Activated CD8-positive, alpha-beta memory T cell treated with anti-CD3 and anti-CD28 coated beads, Interleukin-2, amount 10 ng/mL, durations not matched to agents 7 days and 5 days (primary cell): ENCODE results near the gene RS1. TPM values are rescaled to one million over a fixed set of nuclear protein-coding genes. Genes with fewer than 3 reads are reported as not detected.

Experiments used
- ATAC-seq: fragments of 150-1000 bp; cut with Tn5 transposase; one replicate; pipeline ENCODE4 v1.10.0; 2021; ENCODE audit warnings: moderate library complexity
- CTCF ChIA-PET: fragments of 350-600 bp; sonication (Branson Sonifier 250); formaldehyde crosslinking; loops from one replicate; lab custom pipeline; 2021; ENCODE audit warnings: antibody characterized with exemption; lab: Charles Lee
- DNase-seq: peaks from one replicate; pipeline ENCODE4 v3.0.0-alpha.2; 2020
- H3K27ac Mint-ChIP-seq: one replicate; pipeline ENCODE4 v1.8.0; 2021; ENCODE audit warnings: mild to moderate bottlenecking, mixed read lengths
- H3K27me3 Mint-ChIP-seq: one replicate; pipeline ENCODE4 v1.8.0; 2021; ENCODE audit warnings: mixed read lengths
- H3K36me3 Mint-ChIP-seq: one replicate; pipeline ENCODE4 v1.8.0; 2021; ENCODE audit warnings: mild to moderate bottlenecking, mixed read lengths
- H3K4me1 Mint-ChIP-seq: one replicate; pipeline ENCODE4 v1.8.0; 2021; ENCODE audit warnings: mixed read lengths
- H3K4me3 Mint-ChIP-seq: one replicate; pipeline ENCODE4 v1.8.0; 2021; ENCODE audit warnings: mild to moderate bottlenecking, moderate library complexity, mixed read lengths
- H3K9me3 Mint-ChIP-seq: one replicate; pipeline ENCODE4 v1.8.0; 2022; ENCODE audit warnings: low read depth, mixed read lengths
- total RNA-seq, 2 experiments: library from RNA; stranded (reverse); gene quantifications; one replicate each; pipeline ENCODE4 v1.2.3, GENCODE V29; 2021

The RS1 gene
- total RNA-seq, 2 experiments from 2014 or later, result not detected

DNA sequence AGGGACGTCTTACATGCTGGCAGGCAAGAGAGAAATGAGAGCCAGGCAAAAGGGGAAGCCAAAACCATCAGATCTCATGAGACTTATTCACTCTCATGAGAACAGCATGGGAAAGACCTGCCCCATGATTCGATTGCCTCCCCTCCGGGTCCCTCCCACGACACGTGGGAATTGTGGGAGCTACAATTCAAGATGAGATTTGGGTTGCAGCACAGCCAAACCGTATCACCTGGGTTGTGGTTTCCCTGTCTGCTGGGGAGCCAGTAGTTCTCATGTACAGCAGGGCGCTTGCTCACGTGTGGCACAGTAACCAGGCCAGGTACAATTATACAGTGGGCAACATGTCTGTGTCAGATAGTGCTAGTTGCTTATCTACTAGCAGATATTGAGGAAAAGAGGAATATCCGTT is 11.1 kb upstream of the RS1 start:
- Mint-ChIP-seq H3K4me3 (no peak overlapping the region), H3K27ac (no peak overlapping the region), H3K4me1 (no peaks in the 10 kb centered on the region), H3K9me3 (no peaks in the 10 kb centered on the region), H3K36me3 (no peaks in the 10 kb centered on the region), H3K27me3 (no peaks in the 10 kb centered on the region)
- no peak for DNase-seq
- CTCF ChIA-PET, result no interaction called here
- no peak for ATAC-seq

DNA sequence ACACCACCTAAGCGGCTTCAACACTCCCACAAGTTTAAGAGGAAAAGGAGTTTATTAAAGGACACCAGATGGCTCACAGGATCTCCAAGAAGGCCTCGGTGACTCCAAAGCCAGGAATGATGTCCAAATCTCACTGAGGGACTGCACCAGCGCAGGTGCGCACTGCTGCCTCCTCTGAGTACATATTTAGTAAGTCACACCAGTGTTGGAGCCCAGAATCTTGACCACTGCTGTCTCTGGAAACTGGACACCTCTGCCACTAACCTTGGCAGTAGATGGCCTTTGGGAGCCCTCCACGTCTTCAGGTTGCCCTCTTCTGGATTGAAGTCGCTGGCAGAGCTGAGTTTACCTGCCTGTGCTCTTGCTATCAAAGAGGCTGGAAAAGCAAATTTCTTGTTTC is 10.1 kb upstream of the RS1 start:
- Mint-ChIP-seq H3K4me3 (no peak overlapping the region), H3K4me1 (peaks cover 3% of the 10 kb centered on the region), H3K27ac (no peak overlapping the region), H3K36me3 (no peaks in the 10 kb centered on the region), H3K27me3 (no peaks in the 10 kb centered on the region), H3K9me3 (no peaks in the 10 kb centered on the region)
- no peak for ATAC-seq
- no peak for DNase-seq
- CTCF ChIA-PET, result no interaction called here

DNA sequence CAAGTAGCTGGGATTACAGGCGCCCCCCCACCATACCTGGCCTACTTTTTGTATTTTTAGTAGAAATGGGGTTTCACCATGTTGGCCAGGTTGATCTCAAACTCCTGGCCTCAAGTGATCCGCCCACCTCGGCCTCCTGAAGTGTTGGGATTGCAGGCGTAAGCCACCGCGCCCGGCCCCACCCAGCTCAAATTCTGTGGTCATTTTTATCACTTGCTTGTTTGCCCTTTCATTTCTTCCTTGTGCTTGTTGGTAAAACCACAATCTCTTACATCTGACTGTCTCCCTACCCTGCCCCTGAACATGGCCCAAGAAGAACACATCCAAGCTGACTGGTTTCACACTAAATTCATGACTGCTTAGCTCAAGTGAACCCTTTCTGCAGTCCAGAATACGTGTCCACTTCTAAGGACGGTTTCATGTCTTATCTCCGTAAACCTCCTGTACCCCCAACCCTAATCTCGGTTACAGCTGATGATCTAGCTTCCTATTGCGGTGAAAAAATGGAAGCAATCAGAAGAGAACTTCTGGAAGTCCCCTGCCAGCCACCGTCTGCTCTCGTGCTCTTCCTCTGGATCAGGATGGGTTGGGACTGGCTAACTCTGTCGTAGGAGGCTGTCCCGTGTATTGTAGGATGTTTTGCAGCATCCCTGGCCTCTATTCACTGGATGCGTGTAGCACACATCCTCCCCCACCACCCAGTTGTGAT is 5.4 kb upstream of the RS1 start:
- Mint-ChIP-seq H3K27ac (no peak overlapping the region), H3K9me3 (no peaks in the 10 kb centered on the region), H3K27me3 (no peaks in the 10 kb centered on the region), H3K4me3 (no peak overlapping the region), H3K36me3 (no peaks in the 10 kb centered on the region), H3K4me1 (peaks cover 8% of the 10 kb centered on the region)
- CTCF ChIA-PET, result no interaction called here
- DNase-seq (no peak), ATAC-seq (no peak)

DNA sequence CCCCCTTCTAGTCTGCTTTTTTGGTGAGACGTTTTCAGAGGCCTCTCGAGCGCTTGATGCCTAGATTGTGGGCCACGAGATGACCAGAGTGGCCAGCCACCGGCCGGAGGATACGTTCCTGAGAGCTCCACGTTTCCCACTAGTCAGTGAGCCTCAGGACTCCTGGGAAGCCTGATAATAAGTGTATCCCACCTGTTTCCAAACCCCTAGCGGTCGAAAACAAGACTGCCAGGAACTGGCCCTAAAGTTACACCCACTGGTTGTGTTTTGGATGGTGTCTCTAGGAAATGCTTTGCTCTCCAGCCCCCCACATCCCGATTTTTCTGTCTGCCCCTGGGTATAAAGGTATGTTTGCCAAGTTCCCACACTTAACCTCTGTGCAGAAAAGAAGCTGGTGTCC is 4.6 kb upstream of the RS1 start:
- CTCF ChIA-PET, result no interaction called here
- H3K36me3 Mint-ChIP-seq, result no peaks in the 10 kb centered on the region
- H3K9me3 Mint-ChIP-seq, result no peaks in the 10 kb centered on the region
- ATAC-seq (no peak), DNase-seq (no peak)
- no peaks in the 10 kb centered on the region for H3K27me3 Mint-ChIP-seq
- no peak overlapping the region for H3K27ac Mint-ChIP-seq
- H3K4me3 Mint-ChIP-seq, result no peak overlapping the region
- H3K4me1 Mint-ChIP-seq, result peaks cover 8% of the 10 kb centered on the region

DNA sequence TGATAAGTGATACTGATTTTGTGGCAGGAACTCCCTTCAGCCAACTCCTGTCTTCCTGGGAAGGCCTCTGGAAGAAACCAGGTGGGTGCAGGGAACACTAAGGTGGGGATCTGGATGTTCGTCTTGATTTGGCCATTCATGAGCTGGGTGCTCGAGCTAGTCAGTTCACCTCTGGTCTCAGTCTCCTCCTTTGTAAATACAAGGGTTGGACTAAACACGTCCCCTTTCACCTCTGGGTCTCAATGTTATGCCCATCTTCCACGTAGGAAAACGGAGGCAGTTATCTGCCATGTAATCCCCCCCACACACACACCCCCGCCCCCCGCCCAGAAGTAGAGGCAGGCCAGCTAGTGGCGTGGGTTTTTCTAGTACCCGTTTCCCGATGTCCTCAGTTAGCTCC is 4.1 kb upstream of the RS1 start:
- CTCF ChIA-PET, result no interaction called here
- H3K4me3 Mint-ChIP-seq, result no peak overlapping the region

DNA sequence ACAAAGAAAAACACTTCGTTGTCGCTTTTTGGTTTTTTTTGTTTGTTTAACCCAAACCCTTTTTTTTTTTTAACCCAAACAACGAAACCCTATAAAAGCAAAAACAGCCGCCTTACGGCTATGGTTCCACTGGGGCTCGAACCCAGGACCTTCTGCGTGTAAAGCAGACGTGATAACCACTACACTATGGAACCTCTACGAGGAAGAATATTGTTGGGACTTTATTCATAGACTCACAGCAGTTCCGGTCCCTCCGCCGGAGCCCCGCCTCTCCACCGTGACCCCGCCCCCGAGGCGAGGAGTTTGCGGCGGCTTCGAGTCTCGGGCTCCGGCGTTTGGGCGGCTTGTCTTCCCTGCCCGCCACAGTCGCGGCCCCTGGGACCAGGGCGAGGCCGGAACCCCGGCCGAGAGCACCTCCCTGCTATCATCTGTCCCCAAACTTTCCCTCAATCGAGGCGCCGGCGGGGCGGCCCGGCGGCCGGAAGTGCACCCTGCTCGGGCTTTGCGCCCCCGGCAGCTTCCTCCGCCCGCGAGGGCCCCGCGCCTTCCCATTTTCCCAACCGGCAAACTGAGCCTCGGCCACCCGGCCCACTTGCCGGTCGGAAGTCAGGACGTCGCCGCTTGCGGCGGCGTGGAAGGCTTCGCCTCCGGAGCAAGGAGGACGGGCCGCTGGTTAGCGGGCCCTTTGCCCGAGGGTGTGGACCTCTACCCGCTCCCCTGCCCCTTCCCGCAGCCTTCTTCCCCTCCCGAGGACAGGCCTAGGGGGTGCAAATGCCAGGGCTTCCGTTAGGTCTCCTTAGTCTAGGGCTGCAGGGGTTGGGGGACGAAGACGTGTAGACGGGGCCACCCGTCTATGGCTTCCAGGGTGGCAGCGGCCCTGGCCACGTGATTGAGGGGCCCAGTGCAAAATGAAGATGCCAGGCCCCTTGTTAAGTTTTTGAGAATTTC is 3.2 kb upstream of the RS1 start:
- CTCF ChIA-PET, result no interaction called here

More for the DNA sequence above, 4.1 kb upstream of the RS1 start:
- H3K27ac Mint-ChIP-seq, result no peak overlapping the region
- H3K4me1 Mint-ChIP-seq, result peaks cover 8% of the 10 kb centered on the region
- no peak for DNase-seq
- ATAC-seq, result no peak
- H3K9me3 Mint-ChIP-seq, result no peaks in the 10 kb centered on the region
- H3K27me3 Mint-ChIP-seq, result no peaks in the 10 kb centered on the region
- no peaks in the 10 kb centered on the region for H3K36me3 Mint-ChIP-seq

DNA sequence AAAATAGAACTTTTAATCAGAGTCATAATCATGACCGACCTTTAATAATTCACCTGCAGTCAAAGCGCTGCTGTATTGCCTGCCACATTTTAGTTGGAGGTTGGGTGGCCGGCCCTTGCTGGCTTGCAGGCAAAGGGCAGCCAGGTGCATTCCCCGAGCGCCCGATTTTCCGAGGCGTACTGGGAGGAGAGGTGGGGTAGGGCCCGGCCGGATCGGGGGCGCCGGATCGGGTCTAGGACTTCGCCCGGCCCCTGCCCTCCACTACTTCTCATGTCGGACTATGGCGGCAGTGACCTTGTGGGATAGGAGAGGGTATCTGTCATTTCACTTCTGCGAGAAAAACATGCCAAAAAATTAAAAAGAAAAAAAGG is 2.5 kb upstream of the RS1 start:
- DNase-seq (peak; percentile 43), ATAC-seq (peak; percentile 29)
- H3K27ac Mint-ChIP-seq, result peak overlapping the region; percentile 74
- peaks cover 8% of the 10 kb centered on the region for H3K4me1 Mint-ChIP-seq
- CTCF ChIA-PET, result no interaction called here
- H3K9me3 Mint-ChIP-seq, result no peaks in the 10 kb centered on the region
- H3K4me3 Mint-ChIP-seq, result peak overlapping the region; percentile 66
- no peaks in the 10 kb centered on the region for H3K36me3 Mint-ChIP-seq
- no peaks in the 10 kb centered on the region for H3K27me3 Mint-ChIP-seq

More for the DNA sequence above, 3.2 kb upstream of the RS1 start:
- no peaks in the 10 kb centered on the region for H3K27me3 Mint-ChIP-seq
- peak; percentile 79 for DNase-seq
- H3K4me3 Mint-ChIP-seq, result peak overlapping the region; percentile 66
- H3K27ac Mint-ChIP-seq, result peak overlapping the region; percentile 74
- peak; percentile 89 for ATAC-seq
- H3K36me3 Mint-ChIP-seq, result no peaks in the 10 kb centered on the region
- no peaks in the 10 kb centered on the region for H3K9me3 Mint-ChIP-seq
- peaks cover 8% of the 10 kb centered on the region for H3K4me1 Mint-ChIP-seq

DNA sequence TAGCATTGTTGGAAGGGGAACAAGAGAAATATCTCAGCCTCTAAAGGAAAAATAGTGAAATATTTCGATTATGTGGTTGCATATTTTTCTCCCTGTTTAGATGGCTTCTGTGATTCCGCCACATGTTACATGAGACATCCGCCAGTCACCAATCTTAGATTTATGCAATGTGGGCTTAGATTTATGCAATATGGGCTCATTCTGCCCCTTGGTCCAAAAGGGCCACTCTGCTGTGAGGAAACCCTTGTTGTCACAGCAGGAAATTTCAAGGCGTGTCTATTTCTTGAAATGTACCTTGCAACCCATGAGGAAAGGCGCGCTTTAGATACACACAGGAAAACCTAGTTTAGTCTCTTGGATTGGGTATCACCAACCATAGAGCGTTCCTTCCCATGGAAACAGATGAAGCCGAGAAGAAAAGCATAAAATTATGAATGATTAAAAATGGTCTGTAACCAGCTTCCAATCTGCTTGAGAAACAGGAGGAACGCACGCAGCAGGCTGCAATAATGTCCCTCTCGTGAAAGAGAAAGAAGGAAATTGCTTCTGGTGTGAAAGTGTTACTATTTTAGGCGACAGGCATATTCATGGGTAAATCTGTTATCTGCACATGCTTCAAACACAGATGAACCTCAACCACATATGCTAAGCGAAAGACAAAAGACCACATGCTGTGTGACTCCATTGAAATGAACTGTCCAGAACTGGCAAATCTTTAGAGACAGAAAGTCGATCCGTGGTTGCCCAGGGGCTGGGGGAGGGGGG is 3.7 kb downstream of the RS1 start:
- no peak for ATAC-seq
- H3K27ac Mint-ChIP-seq, result no peak overlapping the region
- no peak overlapping the region for H3K4me3 Mint-ChIP-seq

DNA sequence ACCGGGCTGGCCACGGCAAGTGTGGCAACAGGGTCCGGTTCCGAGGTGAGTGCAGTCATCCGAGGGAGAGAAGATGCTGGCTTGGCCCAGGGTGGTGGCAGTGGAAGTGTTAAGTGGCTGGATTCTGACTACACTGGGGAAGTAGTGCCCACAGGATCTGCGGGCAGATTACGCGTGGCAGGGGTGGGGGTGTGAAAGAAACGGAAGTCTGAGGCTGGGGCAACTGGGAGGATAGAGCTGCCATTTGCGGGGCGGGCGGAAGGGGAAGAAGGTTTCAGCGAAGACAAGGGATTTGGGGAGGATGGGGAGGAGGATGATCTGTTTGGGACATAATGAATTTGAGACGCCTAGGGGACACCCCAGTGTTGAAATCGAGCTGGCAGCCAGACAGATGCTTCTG is 5.3 kb downstream of the RS1 start:
- Mint-ChIP-seq H3K27ac (no peak overlapping the region), H3K4me3 (no peak overlapping the region), H3K27me3 (no peaks in the 10 kb centered on the region), H3K9me3 (peaks cover 2% of the 10 kb centered on the region), H3K36me3 (no peaks in the 10 kb centered on the region), H3K4me1 (peaks cover 3% of the 10 kb centered on the region)
- CTCF ChIA-PET, result no interaction called here
- no peak for DNase-seq
- ATAC-seq, result no peak

More for the DNA sequence above, 3.7 kb downstream of the RS1 start:
- Mint-ChIP-seq H3K27me3 (no peaks in the 10 kb centered on the region), H3K9me3 (peaks cover 2% of the 10 kb centered on the region), H3K36me3 (no peaks in the 10 kb centered on the region), H3K4me1 (peaks cover 3% of the 10 kb centered on the region)
- DNase-seq, result no peak
- CTCF ChIA-PET, result no interaction called here

DNA sequence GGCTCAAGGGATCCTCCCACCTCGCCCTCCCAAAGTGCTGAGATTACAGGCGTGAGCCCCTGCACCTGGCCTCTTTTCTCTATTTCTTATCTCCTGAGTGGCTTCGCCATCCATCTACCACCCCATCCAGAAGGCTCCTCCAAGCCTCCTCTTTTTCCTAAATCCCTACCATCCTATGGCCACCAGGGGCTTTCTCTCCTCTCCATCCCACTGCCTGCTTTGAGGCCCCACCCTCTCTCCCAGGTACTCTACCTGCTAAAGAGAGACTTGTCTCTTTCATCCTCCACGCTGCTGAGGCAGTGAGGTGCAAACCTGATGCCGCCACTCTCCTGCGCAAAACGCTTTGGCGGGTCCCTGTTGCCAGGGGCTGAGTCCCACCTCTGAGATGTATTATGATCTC is 7.0 kb downstream of the RS1 start:
- Mint-ChIP-seq H3K9me3 (peaks cover 2% of the 10 kb centered on the region), H3K27me3 (no peaks in the 10 kb centered on the region), H3K4me1 (peaks cover 3% of the 10 kb centered on the region), H3K27ac (no peak overlapping the region), H3K4me3 (no peak overlapping the region), H3K36me3 (no peaks in the 10 kb centered on the region)
- DNase-seq, result no peak
- ATAC-seq, result no peak
- CTCF ChIA-PET, result interaction anchor here (0.6 kb wide), 1 partner anchor 234 kb away, joined by 3 read pairs; no protein-coding TSS in a partner anchor

DNA sequence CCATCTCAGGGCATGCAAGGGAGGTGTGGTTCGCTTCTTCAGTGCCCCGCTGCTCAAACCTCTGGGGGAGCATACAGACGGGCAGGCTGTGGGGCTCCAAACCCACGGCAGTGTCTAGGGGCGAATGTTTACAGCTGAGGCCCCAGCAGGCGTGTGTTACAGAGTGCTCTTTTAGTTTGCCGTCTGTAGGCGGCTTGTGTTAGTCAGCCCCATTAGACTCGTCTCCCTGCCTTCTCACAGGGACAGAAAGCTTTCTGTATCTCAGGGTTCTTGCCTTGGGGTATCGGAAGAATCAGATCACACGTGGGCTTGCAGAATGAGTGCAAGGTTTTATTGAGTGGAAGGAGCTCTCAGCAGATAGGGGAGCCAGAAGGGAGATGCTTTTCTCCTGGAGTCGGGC is 10.6 kb downstream of the RS1 start:
- H3K27ac Mint-ChIP-seq, result no peak overlapping the region
- DNase-seq (no peak), ATAC-seq (no peak)
- H3K9me3 Mint-ChIP-seq, result peaks cover 2% of the 10 kb centered on the region
- no peak overlapping the region for H3K4me3 Mint-ChIP-seq
- H3K36me3 Mint-ChIP-seq, result no peaks in the 10 kb centered on the region
- CTCF ChIA-PET, result no interaction called here
- H3K4me1 Mint-ChIP-seq, result no peaks in the 10 kb centered on the region
- no peaks in the 10 kb centered on the region for H3K27me3 Mint-ChIP-seq

DNA sequence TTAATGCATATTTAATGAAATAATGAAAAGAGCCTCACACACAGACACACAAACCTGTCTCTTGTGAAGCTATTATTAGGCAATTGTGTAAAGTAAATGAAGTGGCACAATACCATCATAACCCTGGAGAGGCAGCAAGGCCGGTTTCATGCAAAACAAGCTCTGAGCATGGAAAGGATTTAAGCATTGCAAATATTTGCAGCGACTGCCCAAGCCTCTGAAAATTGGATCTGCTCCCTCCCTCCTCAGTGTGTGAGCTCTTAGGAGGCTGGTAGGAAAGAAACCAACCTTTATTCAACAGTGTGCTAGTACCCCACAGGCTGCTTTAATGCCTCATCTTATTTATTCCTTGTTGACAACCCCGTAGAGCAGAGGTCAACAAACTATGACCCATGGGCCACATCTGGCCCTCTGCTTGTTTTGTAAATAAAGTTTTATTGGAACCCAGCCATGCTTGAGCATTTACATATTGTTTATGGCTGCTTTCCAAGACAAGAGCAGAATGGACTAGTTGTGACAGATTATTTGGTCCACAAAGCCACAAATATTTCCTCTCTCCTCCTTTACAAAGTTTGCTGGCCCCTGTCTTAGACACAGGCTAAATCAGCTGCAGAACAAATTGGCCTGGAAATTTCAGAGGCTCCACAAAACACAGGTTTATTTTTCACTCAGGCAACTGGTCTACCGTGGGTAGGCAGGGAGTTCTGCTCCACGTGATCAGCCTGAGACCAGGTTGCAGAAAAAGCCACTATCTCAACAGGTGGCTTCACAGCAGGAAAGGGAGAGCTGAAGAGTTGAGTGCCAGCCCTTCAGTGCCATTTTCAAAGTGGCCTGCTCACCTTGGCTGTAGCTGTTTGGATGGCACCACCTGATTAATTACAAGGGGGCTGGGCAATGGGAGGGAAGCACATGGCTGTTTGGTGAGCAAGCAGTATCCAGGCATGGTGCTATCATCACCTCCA is 16.8 kb downstream of the RS1 start:
- H3K4me1 Mint-ChIP-seq, result no peaks in the 10 kb centered on the region
- no peak for ATAC-seq
- H3K27me3 Mint-ChIP-seq, result no peaks in the 10 kb centered on the region
- H3K36me3 Mint-ChIP-seq, result no peaks in the 10 kb centered on the region
- H3K4me3 Mint-ChIP-seq, result no peak overlapping the region
- no peak overlapping the region for H3K27ac Mint-ChIP-seq
- CTCF ChIA-PET, result no interaction called here
- no peak for DNase-seq
- H3K9me3 Mint-ChIP-seq, result no peaks in the 10 kb centered on the region
